GM12891 (cell line): ENCODE measurements around the gene AIFM3.

Source experiments
- POLR2A ChIP-seq: IDR thresholded peaks from 2 replicates; pipeline ENCODE4 v1.6.1; 2011; ENCODE audit warnings: low read depth, low read length, control low read depth
- TAF1 ChIP-seq: IDR thresholded peaks from 2 replicates; pipeline ENCODE4 v1.6.1; 2011; ENCODE audit warnings: low read depth, low read length, control low read depth

DNA sequence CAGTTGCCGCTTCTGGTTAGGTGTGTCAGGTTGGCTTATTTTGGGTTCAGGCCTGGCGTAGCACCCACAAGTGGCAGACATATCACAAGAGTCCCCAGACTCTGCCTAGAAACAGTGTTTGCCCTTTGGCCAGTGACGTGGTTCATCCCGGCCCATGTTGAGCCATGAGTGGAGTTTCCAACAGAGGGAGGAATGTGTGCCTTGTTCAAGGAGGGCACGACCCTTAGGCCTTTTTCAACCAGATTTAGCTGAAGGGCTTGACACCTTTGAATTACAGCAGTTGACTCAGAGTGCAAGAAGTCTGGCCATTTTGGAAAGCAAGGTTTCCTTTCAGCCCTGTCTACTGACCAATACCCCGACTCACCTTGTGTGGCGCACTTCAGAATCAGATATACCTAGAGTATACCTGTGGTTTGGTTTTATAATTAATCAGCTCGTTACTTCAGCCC is 15.1 kb upstream of the AIFM3 start:
- TF ChIP-seq POLR2A (no peak), TAF1 (no peak)
